Left hindlimb (tissue), 1 donor: ENCODE data around the gene ERP27.

Experiments used
- DNase-seq: peaks from one replicate; pipeline ENCODE4 v3.0.0-alpha.2; 2018

The ERP27 gene

GRCh38 chr12:14938301-14938700 lies at the start of gene ERP27:
Gene ERP27 (minus strand): TSS chr12:14938537. CDS start chr12:14938508, 29 bp downstream.
- no peak for DNase-seq

GRCh38 chr12:14988035-14988434 lies 49.7 kb upstream of the ERP27 start:
- DNase-seq: no peak

GRCh38 chr12:14986449-14986848 lies 48.1 kb upstream of the ERP27 start:
- DNase-seq: no peak

- DNase-seq: no peak
These were observed 46.5 kb upstream of the ERP27 start for GRCh38 chr12:14984766-14985285.

GRCh38 chr12:14984036-14984435 lies 45.7 kb upstream of the ERP27 start:
- DNase-seq: no peak

GRCh38 chr12:14982991-14983390 lies 44.7 kb upstream of the ERP27 start:
- no peak for DNase-seq

GRCh38 chr12:14982562-14982961 lies 44.2 kb upstream of the ERP27 start:
- DNase-seq: no peak

GRCh38 chr12:14981049-14981448 lies 42.7 kb upstream of the ERP27 start:
- DNase-seq: no peak

GRCh38 chr12:14979468-14979867 lies 41.1 kb upstream of the ERP27 start:
- no peak for DNase-seq

GRCh38 chr12:14976658-14977057 lies 38.3 kb upstream of the ERP27 start:
- no peak for DNase-seq

- DNase-seq: no peak
These were observed 37.1 kb upstream of the ERP27 start for GRCh38 chr12:14975457-14975856.

GRCh38 chr12:14974633-14975032 lies 36.3 kb upstream of the ERP27 start:
- DNase-seq: no peak

GRCh38 chr12:14972816-14973215 lies 34.5 kb upstream of the ERP27 start, which contains the start of gene PDE6H:
Gene PDE6H (plus strand): TSS chr12:14973042. CDS start chr12:14978013, 4,971 bp downstream.
- DNase-seq: no peak

- DNase-seq: no peak
These were observed 32.1 kb upstream of the ERP27 start for GRCh38 chr12:14970473-14970872.

GRCh38 chr12:14968478-14968877 lies 30.1 kb upstream of the ERP27 start:
- no peak for DNase-seq

GRCh38 chr12:14965221-14965620 lies 26.9 kb upstream of the ERP27 start:
- no peak for DNase-seq

- no peak for DNase-seq
These were observed 26.1 kb upstream of the ERP27 start for GRCh38 chr12:14964406-14964805.

- no peak for DNase-seq
These were observed 25.2 kb upstream of the ERP27 start for GRCh38 chr12:14963520-14963919.

GRCh38 chr12:14962797-14963196 lies 24.5 kb upstream of the ERP27 start:
- DNase-seq: no peak

- no peak for DNase-seq
These were observed 23.8 kb upstream of the ERP27 start for GRCh38 chr12:14962153-14962539.

- no peak for DNase-seq
These were observed 23.3 kb upstream of the ERP27 start, which contains the start of gene ARHGDIB for GRCh38 chr12:14961466-14962152. Gene ARHGDIB (minus strand): TSS chr12:14961601. CDS start chr12:14950712, 10,889 bp downstream.

GRCh38 chr12:14960548-14961465 lies 22.5 kb upstream of the ERP27 start:
- no peak for DNase-seq

- DNase-seq: no peak
These were observed 21.7 kb upstream of the ERP27 start for GRCh38 chr12:14959916-14960496.
